Prostate gland (tissue), 2 donors: ENCODE data around the gene NFIX.

Experiments
- CTCF ChIP-seq, 4 experiments: fragments of 200-600 bp in 2 of 4; fragments of 450-650 bp in 2 of 4; sonication (generic) in 2 of 4; IDR thresholded peaks; 1 replicate in 3 of 4; 2 replicates in 1 of 4; pipeline ENCODE4 v1.5.1; 2016 to 2019; ENCODE audit warnings: antibody characterized with exemption in 4 of 4, mild to moderate bottlenecking in 2 of 4, moderate library complexity in 2 of 4
- POLR2A ChIP-seq: fragments of 450-650 bp; IDR thresholded peaks from one replicate; pipeline ENCODE4 v1.6.1; 2016; ENCODE audit warnings: antibody characterized with exemption, mild to moderate bottlenecking
- POLR2AphosphoS5 ChIP-seq: sonication (generic); formaldehyde crosslinking; IDR thresholded peaks from one replicate; pipeline ENCODE4 v1.6.1; 2017; ENCODE audit warnings: antibody characterized with exemption

- TF ChIP-seq POLR2A = no peak
- peak in 1 of 4 experiments; percentile 6 for TF ChIP-seq CTCF (IDR thresholded peaks at IDR 0.05)
- TF ChIP-seq POLR2AphosphoS5 = no peak
Observed at GRCh38 chr19:12995596-12996405, 526 bp downstream of the NFIX start.
